OCI-LY1 (cell line): Measurements from ENCODE around the gene NR2F6.

Experiments
- H2AFZ ChIP-seq: fragments of 200-600 bp; sonication (generic), shearing (Covaris generic); 2 replicates; pipeline ENCODE4 v1.6.0; 2014; ENCODE audit warnings: antibody characterized with exemption, mild to moderate bottlenecking, low read length
- H3F3A ChIP-seq: fragments of 200-600 bp; sonication (generic), shearing (Covaris generic); 2 replicates; pipeline ENCODE4 v1.6.0; 2014; ENCODE audit warnings: mild to moderate bottlenecking, antibody characterized with exemption, low read length, moderate library complexity; ENCODE audit not compliant: insufficient read depth
- H3K27ac ChIP-seq: fragments of 200-600 bp; sonication (generic); 2 replicates; pipeline ENCODE4 v1.5.1; 2014; ENCODE audit warnings: low read length, mixed run types, mild to moderate bottlenecking, low read depth; ENCODE audit not compliant: poor library complexity, severe bottlenecking
- H3K27me3 ChIP-seq: fragments of 200-600 bp; sonication (generic); 2 replicates; pipeline ENCODE4 v1.6.0; 2014; ENCODE audit warnings: antibody characterized with exemption, mild to moderate bottlenecking, low read length, moderate library complexity; ENCODE audit not compliant: insufficient read depth
- H3K36me3 ChIP-seq: fragments of 200-600 bp; sonication (generic); 2 replicates; pipeline ENCODE4 v1.6.1; 2014; ENCODE audit warnings: mild to moderate bottlenecking, antibody characterized with exemption, low read length, moderate library complexity, mixed read lengths; ENCODE audit not compliant: insufficient read depth
- H3K4me1 ChIP-seq: fragments of 200-600 bp; sonication (generic); 2 replicates; pipeline ENCODE4 v1.5.1; 2014; ENCODE audit warnings: mild to moderate bottlenecking, low read length, moderate library complexity; ENCODE audit not compliant: insufficient read depth, severe bottlenecking
- H3K4me2 ChIP-seq: fragments of 200-600 bp; sonication (generic), shearing (Covaris generic); 2 replicates; pipeline ENCODE4 v1.6.1; 2014; ENCODE audit warnings: low read length
- H3K4me3 ChIP-seq: fragments of 200-600 bp; sonication (generic); 2 replicates; pipeline ENCODE4 v1.5.1; 2014; ENCODE audit warnings: low read length, low read depth, mild to moderate bottlenecking, mixed read lengths; ENCODE audit not compliant: poor library complexity, severe bottlenecking
- H3K79me2 ChIP-seq: fragments of 200-600 bp; shearing (Covaris generic); 2 replicates; pipeline ENCODE4 v1.6.1; 2016; ENCODE audit warnings: mixed run types, low read length, mixed read lengths; ENCODE audit not compliant: insufficient read depth
- H3K9ac ChIP-seq: fragments of 200-600 bp; sonication (generic), shearing (Covaris generic); 2 replicates; pipeline ENCODE4 v1.6.1; 2014; ENCODE audit warnings: mild to moderate bottlenecking, low read length, mixed read lengths
- H3K9me2 ChIP-seq: fragments of 200-600 bp; sonication (generic), shearing (Covaris generic); 2 replicates; pipeline ENCODE4 v1.6.1; 2014; ENCODE audit warnings: low read depth, mild to moderate bottlenecking, low read length, mixed read lengths
- H3K9me3 ChIP-seq: fragments of 200-600 bp; shearing (Covaris generic); 2 replicates; pipeline ENCODE4 v1.6.1; 2014; ENCODE audit warnings: low read length, mixed read lengths
- H4K20me1 ChIP-seq: fragments of 200-600 bp; sonication (generic), shearing (Covaris generic); 2 replicates; pipeline ENCODE4 v1.6.0; 2016; ENCODE audit warnings: mild to moderate bottlenecking, low read length; ENCODE audit not compliant: insufficient read depth
- CTCF ChIP-seq: fragments of 200-600 bp; sonication (generic), shearing (Covaris generic); IDR thresholded peaks from 2 replicates; pipeline ENCODE4 v1.5.1; 2017; ENCODE audit warnings: mild to moderate bottlenecking, antibody characterized with exemption, low read length, moderate library complexity, mixed read lengths
- EZH2 ChIP-seq: fragments of 200-600 bp; sonication (generic), shearing (Covaris generic); IDR thresholded peaks from 2 replicates; pipeline ENCODE4 v1.8.0; 2017; ENCODE audit warnings: borderline replicate concordance, mixed run types, mild to moderate bottlenecking, antibody characterized with exemption, low read length, moderate library complexity, mixed read lengths

Gene NR2F6

GRCh38 chr19:17235300-17235970 lies 10.3 kb downstream of the NR2F6 start:
- Histone ChIP-seq H3K36me3 (peaks cover 24% of the 10 kb centered on the region; the same call in 1 of the 2 replicates), H2AFZ (no peak overlapping the region), H3K9me3 (no peaks in the 10 kb centered on the region), H3K9ac (peak overlapping the region; percentile 66), H3K9me2 (no peaks in the 10 kb centered on the region), H3K4me1 (peaks cover 24% of the 10 kb centered on the region), H3K27me3 (no peaks in the 10 kb centered on the region), H3K4me3 (peak overlapping the region; percentile 61), H3K4me2 (peak overlapping the region; percentile 83), H3F3A (no peaks in the 10 kb centered on the region), H3K27ac (peak overlapping the region; percentile 40), H4K20me1 (no peaks in the 10 kb centered on the region), H3K79me2 (peaks cover 4% of the 10 kb centered on the region; the same call in 1 of the 2 replicates)
- TF ChIP-seq CTCF (peak; percentile 58), EZH2 (no peak)

- Histone ChIP-seq H3K27me3 (no peaks in the 10 kb centered on the region), H2AFZ (no peak overlapping the region), H3K27ac (peak overlapping the region; percentile 40), H3K4me2 (peak overlapping the region; percentile 83), H3K4me3 (peak overlapping the region; percentile 61), H3F3A (no peaks in the 10 kb centered on the region), H3K9me2 (no peaks in the 10 kb centered on the region), H3K9ac (peak overlapping the region; percentile 66), H3K79me2 (peaks cover 4% of the 10 kb centered on the region; the same call in 1 of the 2 replicates), H4K20me1 (no peaks in the 10 kb centered on the region), H3K36me3 (peaks cover 23% of the 10 kb centered on the region; the same call in 1 of the 2 replicates), H3K9me3 (no peaks in the 10 kb centered on the region), H3K4me1 (peaks cover 24% of the 10 kb centered on the region)
- TF ChIP-seq EZH2 (no peak), CTCF (no peak)
Observed at GRCh38 chr19:17234911-17235299, 10.8 kb downstream of the NR2F6 start.

GRCh38 chr19:17232258-17232657 lies 13.5 kb downstream of the NR2F6 start:
- Histone ChIP-seq H4K20me1 (no peaks in the 10 kb centered on the region), H2AFZ (no peak overlapping the region), H3K36me3 (peaks cover 28% of the 10 kb centered on the region; the same call in 1 of the 2 replicates), H3K4me1 (peaks cover 32% of the 10 kb centered on the region), H3K79me2 (peaks cover 4% of the 10 kb centered on the region; the same call in 1 of the 2 replicates), H3K9me3 (no peaks in the 10 kb centered on the region), H3K27ac (no peak overlapping the region), H3K4me3 (no peak overlapping the region), H3K9ac (no peak overlapping the region), H3F3A (no peaks in the 10 kb centered on the region), H3K27me3 (no peaks in the 10 kb centered on the region), H3K4me2 (no peak overlapping the region), H3K9me2 (no peaks in the 10 kb centered on the region)
- TF ChIP-seq EZH2 (no peak), CTCF (no peak)
